ENCODE data around the gene LOC128125822.
A peak's percentile ranks its signal among the peaks of the same experiment; 100 is the strongest.
"Not testable (repeated sequence)": the region's sequence is repeated elsewhere in the genome, so short reads cannot be mapped to it uniquely, and the experiment has no call there.

Gene LOC128125822

DNA sequence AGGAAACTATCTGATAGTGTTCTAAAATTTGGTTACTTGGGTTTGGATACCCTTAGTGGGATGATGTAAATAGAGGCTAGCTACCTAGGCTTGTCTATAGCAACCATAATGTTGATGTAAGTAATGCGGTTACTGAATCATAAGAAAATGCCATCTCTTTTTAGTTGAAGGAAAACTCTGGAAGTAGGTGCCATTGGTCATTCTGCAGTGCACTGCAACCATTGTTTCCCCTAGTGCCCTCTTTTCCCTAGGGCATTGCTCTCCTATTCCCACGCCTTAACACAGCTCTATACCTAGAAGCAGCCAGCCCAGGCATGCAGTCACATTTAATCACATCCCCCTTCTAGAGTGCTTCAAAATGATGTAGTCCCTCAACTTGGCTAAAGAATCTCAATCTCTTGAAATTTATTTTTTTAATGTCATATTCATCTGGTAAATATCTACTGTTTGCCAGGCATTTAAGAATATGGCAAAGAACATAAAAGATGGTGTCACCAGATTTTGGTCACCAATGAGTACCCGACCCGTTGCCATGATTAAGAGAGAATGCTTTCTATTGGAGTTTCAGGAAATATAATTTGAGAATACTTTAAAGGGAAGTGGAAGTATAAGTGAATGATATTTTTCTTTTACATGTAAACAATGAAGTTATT, 10.4 kb downstream of the LOC128125822 start:
- DNase-seq (ENCODE audit: low read depth), result no peak

DNA sequence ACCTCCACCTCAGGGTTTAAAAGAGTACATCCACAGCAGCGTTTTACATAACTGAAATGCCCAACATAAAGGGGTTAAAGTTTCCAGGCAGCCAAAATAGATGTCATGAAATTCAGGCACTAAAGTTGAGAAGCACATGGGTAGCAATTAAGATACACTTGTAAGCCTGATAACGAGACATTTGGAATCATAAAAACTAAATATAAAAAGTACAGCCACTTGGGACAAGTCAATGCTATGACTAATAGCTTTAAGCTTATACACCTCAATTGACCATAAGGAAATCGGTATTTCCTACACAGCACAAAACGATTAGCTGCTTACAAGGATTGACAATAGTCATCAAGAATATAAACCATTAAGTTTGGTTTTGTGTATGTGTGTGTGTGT, 11.8 kb downstream of the LOC128125822 start:
- DNase-seq (ENCODE audit: low read depth), result no peak

DNA sequence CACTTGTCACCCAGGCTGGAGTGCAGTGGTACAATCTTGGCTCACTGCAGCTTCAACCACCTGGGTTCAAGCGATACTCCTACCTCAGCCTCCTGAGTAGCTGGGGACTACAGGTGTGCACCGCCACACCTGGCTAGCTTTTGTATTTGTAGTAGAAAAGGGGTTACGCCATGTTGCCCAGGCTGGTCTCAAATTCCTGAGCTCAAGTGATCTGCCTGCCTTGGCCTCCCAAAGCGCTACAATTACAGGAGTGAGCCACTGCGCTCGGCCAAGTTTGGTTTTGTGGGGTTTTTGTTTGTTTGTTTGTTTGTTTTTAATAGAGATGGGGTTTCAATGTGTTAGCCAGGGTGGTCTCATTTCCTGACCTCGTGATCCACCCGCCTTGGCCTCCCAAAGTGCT, 12.3 kb downstream of the LOC128125822 start:
- DNase-seq (ENCODE audit: low read depth), result no peak

DNA sequence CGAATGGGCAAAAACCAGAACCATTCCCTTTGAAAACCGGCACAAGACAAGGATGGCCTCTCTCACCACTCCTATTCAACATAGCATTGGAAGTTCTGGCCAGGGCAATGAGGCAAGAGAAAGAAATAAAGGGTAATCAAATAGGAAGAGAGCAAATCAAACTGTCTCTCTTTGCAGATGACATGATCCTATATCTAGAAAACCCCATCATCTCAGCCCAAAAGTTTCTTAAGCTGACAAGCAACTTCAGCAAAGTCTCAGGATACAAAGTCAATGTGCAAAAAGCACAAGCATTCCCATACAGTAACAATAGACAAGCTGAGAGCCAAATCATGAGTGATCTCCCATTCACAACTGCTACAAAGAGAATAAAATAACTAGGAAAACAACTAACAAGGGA, 13.4 kb downstream of the LOC128125822 start:
- not testable (repeated sequence) for DNase-seq (ENCODE audit: low read depth)

DNA sequence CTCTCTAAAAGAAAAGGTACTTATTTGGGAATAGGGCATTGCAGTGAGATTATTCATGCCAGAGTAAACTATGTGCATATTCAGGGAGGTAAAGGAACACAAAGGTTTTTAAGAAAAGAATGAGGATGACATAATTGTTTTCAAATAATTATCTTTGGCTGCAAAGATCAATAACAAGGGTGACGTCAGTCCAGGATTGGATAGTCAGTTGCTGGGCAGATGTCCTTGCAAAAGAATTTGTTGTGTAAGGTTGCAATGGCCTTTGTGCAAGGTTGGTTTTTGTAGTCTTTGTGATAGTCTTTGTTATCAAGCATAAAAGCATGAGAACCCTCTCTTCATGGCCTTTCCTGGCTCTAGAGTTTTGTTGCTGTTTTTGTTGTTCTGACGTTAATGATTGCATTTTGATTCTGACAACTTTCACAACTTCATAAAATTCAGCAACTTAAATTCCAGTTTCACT, 17.7 kb downstream of the LOC128125822 start:
- DNase-seq (ENCODE audit: low read depth), result no peak

DNA sequence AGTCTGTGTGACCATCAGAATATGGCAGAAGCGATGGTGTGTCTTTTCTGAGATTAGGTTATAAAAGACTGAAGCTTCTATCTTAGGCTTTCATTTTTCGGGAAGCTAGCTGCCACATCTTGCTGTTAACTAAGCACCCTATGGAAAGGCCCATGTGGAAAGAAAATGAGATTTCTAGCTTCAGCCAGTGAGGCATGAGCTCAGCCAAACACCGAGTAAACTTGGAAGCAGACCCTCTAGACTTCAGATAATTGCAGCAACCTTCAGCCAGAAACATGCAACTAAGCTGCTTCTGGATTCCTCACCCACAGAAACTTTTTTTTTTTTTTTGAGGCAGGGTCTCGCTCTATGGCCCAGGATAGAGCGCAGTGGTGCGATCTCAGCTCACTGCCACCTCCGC, 20.6 kb downstream of the LOC128125822 start:
- no peak for DNase-seq (ENCODE audit: low read depth)

DNA sequence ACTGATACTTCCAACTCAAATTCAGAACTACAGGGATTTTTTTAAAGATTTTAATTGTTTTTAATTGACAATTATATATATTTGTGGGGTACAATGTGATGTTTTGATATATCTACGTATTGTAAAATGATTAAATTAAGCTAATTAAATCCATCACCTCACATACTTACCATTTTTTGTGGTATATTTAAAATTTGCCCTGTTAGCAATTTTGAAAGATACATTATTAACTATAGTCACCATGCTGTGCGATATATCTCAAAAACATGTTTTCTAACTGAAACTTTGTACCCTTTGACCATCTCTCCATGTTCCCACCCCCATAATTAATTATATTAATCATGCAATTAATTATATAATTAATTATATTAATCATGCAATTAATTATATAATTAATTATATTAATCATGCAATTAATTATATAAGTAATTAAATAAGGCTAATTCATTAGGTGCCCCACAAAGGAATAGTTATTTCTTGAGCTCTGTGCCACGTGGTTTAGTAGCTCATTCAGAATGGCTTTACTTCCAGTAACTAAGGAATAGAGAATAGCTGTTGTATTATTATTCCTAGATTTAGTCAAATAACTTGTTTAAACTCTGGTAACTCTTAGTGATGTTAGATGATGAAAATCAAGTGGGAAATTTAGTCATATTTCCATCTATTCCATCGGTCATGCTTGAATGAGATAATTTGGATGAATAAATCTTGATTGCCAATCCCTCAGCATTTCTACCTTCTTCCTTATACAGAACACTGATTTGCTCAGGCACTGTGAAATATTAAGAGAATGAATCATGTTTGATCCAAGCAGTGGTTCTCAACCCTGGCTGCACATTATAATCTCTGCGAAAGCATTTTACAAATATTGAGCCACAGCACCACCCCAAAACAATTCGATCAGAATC, 25.1 kb downstream of the LOC128125822 start:
- DNase-seq (ENCODE audit: low read depth), result no peak

DNA sequence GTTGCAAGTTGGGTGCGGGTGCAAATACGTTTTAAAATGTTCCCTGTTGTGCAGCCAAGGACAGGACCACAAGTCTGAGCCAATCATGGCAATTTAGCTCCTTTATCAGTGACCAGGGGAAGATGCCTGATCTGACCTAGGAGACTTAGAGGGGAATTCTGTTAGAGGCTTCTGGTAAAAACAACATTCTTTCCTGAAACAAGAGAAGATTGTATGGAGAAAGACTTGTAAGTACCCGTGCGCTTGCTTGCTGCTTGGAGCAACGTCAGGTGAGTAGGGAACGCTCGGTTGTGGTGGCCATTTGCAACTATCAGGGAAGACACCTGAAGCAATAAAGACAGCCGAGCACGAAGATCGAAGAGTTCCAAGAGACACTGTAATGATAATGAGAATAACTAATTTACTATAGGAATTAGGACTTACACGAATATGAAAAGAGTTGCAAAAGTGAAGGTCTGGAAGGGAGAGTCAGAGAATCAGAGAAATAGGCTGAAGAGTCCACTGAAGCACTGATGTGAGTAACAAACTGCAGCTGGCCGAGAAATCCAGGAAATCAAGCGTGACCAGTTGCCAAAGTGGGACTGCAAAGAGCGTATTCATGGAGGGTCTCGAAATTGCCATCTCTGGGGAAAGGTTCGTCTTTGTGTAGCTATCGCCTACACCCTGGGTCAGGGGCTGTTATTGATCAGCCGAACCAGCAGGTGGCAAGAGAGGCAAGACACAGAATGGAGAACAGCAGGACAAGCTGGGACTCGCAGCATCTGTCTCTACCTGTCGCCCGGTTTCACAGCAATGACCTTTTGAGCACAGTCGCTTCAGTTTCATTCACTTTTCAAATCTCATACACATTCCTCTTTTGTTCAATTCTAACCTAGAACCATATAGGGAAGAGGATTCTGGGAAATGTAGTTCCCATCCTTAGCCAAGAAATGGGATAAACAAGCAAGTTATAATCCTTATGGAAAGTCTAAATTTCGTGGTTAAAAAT, 26.1 kb downstream of the LOC128125822 start:
- DNase-seq (ENCODE audit: low read depth), result peak; percentile 59

DNA sequence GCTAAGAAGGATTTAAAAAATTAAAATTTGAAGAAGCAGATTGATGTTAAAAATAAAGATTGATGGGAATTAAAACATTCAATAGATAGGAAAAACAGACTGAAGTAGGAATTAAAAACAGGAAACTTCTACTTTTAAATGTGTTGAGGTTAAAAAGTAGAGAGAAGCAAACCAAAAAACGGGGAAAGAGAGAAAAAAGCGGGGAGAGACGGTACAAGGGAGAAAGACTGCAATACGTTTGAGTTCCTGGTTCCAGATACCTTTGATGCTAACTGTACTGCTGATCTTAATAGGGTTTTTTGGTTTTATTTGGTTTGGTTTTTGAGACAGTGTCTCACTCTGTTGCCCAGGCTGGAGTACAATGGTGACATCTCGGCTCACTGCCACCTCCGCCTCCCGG, 27.0 kb downstream of the LOC128125822 start:
- DNase-seq (ENCODE audit: low read depth), result no peak

DNA sequence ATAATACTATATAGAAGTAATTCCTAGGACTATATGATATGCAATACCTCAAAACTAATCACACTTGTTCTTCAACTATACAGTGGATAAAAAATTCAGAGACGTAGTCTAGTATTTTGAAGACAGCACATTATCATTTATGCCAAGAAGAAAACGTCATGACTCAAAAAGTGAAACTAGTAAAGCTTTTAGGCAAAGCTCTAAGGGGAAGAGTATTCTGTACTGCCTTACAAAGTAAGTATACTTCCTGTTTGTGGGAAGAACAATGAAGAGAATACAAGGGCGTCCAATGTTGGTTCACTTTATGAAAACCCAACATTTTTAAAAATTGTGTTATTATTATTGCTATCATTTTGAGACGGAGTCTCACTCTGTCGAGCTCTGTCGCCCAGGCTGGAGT, 27.9 kb downstream of the LOC128125822 start:
- no peak for DNase-seq (ENCODE audit: low read depth)

DNA sequence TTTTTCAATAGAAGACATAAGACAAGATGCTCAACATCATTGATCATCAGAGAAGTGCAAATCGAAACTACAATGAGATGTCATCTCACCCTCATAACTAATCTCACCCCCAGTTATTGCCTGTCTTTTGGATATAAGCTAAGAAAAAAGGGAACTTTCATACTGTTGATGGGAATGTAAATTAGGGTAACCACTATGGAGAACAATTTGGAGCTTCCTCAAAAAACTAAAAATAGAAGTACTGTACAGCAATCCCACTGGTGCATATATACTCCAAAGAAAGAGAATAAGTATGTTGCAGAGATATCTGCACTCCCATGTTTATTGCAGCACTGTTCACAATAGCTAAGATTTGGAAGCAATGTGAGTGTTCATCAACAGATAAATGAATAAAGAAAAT, 37.0 kb downstream of the LOC128125822 start:
- no peak for DNase-seq (ENCODE audit: low read depth)

DNA sequence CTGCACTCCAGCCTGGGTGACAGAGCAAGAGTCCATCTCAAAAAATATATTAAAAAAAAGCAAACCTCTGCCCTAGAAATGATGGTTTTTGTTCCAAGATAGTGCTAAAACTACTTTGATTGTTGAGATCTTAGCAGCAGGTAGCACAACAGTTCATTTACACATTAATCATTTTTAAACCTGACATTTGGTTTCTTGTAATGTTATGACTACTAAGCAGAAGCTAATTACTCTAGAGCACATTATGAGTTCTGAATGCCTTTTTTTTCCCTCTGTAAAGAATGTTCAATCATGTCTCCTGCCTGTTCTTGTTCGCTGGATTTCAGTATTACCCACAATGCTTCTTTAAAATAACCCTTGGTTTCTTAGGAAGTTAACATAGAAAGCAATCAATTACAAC, 38.7 kb downstream of the LOC128125822 start:
- no peak for DNase-seq (ENCODE audit: low read depth)

DNA sequence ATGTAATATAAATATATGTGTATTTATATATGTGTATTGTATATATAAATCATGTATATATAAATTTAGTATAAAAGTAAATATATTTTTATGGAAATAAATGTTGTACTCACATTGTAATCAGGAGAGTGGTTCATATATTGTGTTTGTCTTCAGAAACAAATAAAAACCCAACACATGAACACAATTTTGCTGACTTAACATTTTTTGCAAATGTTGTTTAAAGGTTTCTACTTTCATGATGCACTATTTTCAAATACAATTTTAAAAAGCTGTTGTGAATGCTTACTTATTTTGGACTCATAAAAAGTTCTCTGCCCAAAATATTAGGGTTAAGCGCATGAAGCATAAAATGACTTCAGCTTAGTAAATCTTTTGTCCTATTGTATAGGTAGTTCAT, 39.3 kb downstream of the LOC128125822 start:
- no peak for DNase-seq (ENCODE audit: low read depth)

DNA sequence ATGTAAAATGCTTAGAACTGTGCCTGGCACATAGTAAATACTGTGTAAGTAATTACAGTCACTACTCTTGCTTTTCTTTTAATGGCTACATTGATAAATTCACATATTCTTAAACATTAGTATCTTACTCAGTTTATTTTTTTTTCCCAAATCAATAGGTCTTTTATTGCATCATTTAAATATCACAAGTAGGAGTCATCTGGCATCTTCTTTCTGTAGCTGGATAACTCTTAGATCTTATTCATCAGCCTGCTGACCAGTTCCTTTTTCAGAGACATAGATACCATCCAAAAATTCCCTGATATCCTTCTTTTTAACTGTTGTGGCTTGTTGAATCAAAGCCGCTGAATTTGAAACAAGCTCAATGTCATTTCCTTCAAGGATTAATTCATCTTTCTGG, 43.3 kb downstream of the LOC128125822 start:
- no peak for DNase-seq (ENCODE audit: low read depth)
